Esophagus muscularis mucosa (tissue), 4 donors: ENCODE results near the gene CGB1. TPM values are rescaled to one million over a fixed set of nuclear protein-coding genes. Genes with fewer than 3 reads are reported as not detected.
A peak's percentile ranks its signal among the peaks of the same experiment; 100 is the strongest.
"Not testable (repeated sequence)": the region's sequence is repeated elsewhere in the genome, so short reads cannot be mapped to it uniquely, and the experiment has no call there.

ENCODE experiments used
- DNase-seq: peaks from one replicate; pipeline ENCODE4 v3.0.0-alpha.2; 2017; ENCODE audit errors: extremely low spot score
- H3K27ac ChIP-seq, 4 donors: fragments of 200-600 bp; sonication (generic); replicated peaks in 1 of 4; 1 replicate in 3 of 4; 2 replicates in 1 of 4; pipeline ENCODE4 v1.5.1; 2016 to 2019; ENCODE audit warnings: mild to moderate bottlenecking in 1 of 4
- H3K27me3 ChIP-seq, 4 donors: fragments of 200-600 bp; sonication (generic); one replicate each; pipeline versions ENCODE4 v1.5.1 to v1.6.0; 2016 to 2019
- H3K36me3 ChIP-seq, 4 donors: fragments of 200-600 bp; sonication (generic); one replicate each; pipeline ENCODE4 v1.5.1; 2016 to 2019
- H3K4me1 ChIP-seq, 4 donors: fragments of 200-600 bp; sonication (generic); one replicate each; pipeline ENCODE4 v1.5.1; 2016 to 2019
- H3K4me3 ChIP-seq, 4 donors: fragments of 200-600 bp; sonication (generic); 1 replicate in 2 of 4; 2 replicates in 2 of 4; pipeline ENCODE4 v1.5.1; 2016 to 2019; ENCODE audit warnings: mild to moderate bottlenecking in 4 of 4, moderate library complexity in 1 of 4
- H3K9me3 ChIP-seq, 4 donors: fragments of 200-600 bp; sonication (generic); 1 replicate in 3 of 4; 2 replicates in 1 of 4; pipeline ENCODE4 v1.5.1; 2016 to 2019
- EP300 ChIP-seq: sonication (generic); formaldehyde crosslinking; IDR thresholded peaks from one replicate; pipeline ENCODE4 v1.6.1; 2017; ENCODE audit warnings: antibody characterized with exemption
- POLR2A ChIP-seq: fragments of 450-650 bp; IDR thresholded peaks from one replicate; pipeline ENCODE4 v1.6.1; 2017; ENCODE audit warnings: antibody characterized with exemption, moderate library complexity, mild to moderate bottlenecking, low read depth
- POLR2AphosphoS5 ChIP-seq, 2 donors: sonication (generic); formaldehyde crosslinking; IDR thresholded peaks; one replicate each; pipeline ENCODE4 v1.6.1; 2017; ENCODE audit warnings: antibody characterized with exemption in 2 of 2
- WGBS: methylation state at CpG from one replicate; pipeline ENCODE4 v1.1.5; 2018; 5-methylcytosine and 5-hydroxymethylcytosine counted together
- intact Hi-C: fragments of 100-400 bp; cut with DNase I; formaldehyde crosslinking; loops from one replicate; pipeline ENCODE4 v1.15.1; 2023
- total RNA-seq, 4 donors: library from RNA; depleted of rRNA; stranded (reverse); fragments of >200 nt; gene quantifications; one replicate each; pipeline versions ENCODE4 v1.1.0 to v1.2.1, GENCODE V29; 2016
- TF ChIP-seq, protein P1 (sequence below), 3 experiments: fragments of 200-600 bp in 2 of 3; fragments of 450-650 bp in 1 of 3; sonication (generic) in 2 of 3; IDR thresholded peaks; one replicate each; pipeline ENCODE4 v1.5.1; 2017 to 2019; ENCODE audit warnings: antibody characterized with exemption in 3 of 3, mild to moderate bottlenecking in 2 of 3, moderate library complexity in 1 of 3

Gene CGB1
- total RNA-seq, 4 donors from 2014 or later, result not detected

GRCh38 chr19:49056101-49056901 is 19.6 kb upstream of the CGB1 start:
- DNase-seq, result no peak
- H3K4me1 ChIP-seq, result peaks cover 16 to 27% (median 25%) of the 10 kb centered on the region in 4 donors
- H3K36me3 ChIP-seq, result no peaks in the 10 kb centered on the region
- no peaks in the 10 kb centered on the region for H3K9me3 ChIP-seq
- H3K27me3 ChIP-seq, result peaks cover 0 to 36% (median 9%) of the 10 kb centered on the region in 4 donors
- H3K4me3 ChIP-seq, result peak overlapping the region; percentile 53 to 63 (median 60)
- WGBS, result 3% methylated on average over 5 of the region's 63 CpGs
- H3K27ac ChIP-seq, result no peak overlapping the region
- intact Hi-C loops, result no loop called here
- TF ChIP-seq POLR2A, result no peak
- TF ChIP-seq, protein P1, sequence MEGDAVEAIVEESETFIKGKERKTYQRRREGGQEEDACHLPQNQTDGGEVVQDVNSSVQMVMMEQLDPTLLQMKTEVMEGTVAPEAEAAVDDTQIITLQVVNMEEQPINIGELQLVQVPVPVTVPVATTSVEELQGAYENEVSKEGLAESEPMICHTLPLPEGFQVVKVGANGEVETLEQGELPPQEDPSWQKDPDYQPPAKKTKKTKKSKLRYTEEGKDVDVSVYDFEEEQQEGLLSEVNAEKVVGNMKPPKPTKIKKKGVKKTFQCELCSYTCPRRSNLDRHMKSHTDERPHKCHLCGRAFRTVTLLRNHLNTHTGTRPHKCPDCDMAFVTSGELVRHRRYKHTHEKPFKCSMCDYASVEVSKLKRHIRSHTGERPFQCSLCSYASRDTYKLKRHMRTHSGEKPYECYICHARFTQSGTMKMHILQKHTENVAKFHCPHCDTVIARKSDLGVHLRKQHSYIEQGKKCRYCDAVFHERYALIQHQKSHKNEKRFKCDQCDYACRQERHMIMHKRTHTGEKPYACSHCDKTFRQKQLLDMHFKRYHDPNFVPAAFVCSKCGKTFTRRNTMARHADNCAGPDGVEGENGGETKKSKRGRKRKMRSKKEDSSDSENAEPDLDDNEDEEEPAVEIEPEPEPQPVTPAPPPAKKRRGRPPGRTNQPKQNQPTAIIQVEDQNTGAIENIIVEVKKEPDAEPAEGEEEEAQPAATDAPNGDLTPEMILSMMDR (IDR thresholded peaks at IDR 0.05), result peak; percentile 36 to 41 (median 39)
- peak in 1 of 2 donors; percentile 27 for TF ChIP-seq POLR2AphosphoS5 (IDR thresholded peaks at IDR 0.05)
- no peak for TF ChIP-seq EP300

DNA sequence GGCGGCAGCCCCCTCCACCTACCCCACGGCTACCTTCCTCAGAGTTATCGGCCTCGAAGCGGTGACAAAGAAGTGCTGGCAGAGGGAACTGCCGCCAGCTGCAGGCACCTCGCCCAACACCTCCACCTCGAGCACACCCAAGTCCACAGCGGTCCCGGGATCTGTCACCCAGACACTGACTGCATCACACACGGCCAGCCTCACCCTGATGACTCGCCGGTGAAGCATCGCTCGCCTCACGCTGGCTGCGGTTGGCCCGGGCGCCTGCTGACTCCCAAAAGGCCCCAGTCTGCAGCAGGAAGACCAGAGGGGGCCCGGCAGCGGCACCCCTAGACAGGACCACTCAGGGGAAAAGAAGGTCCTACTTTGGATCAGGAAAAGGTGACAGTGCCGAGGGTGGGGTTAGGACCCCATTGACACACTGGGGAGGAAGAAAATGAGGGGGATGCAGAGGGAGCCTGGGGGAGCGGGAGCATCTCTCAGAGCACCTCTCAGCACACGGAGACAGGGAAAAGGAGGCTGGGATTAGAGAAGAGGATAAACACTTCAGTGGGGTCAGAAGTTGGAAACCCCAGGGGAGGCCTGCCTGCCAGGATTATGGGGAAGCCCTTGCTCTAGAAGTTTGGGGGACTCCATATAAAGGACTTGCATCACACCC is 13.8 kb upstream of the CGB1 start:
- H3K4me1 ChIP-seq, H3K9me3 ChIP-seq, H3K27me3 ChIP-seq, DNase-seq, intact Hi-C loops, H3K36me3 ChIP-seq, H3K27ac ChIP-seq, H3K4me3 ChIP-seq: not testable (repeated sequence)
- 85% methylated on average over 7 of the region's 24 CpGs for WGBS

DNA sequence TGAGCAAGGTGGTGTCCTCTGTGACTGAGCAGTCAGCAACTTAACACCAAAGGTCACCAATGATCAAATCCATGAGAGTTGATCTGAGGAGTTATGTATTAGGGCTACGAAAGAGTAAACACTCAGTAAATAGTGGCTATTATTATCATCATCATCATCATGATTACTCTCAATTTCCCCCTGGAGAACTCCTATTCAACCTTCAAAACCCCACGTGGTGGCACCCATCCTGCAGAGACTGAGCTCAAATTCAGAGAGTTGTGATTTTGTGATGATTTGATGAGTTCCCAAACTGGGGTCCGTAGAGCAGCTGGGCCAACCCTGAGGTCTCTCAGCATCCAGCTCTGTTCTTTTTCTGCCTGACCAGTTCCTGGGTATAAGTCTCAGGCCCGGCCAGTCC is 13.1 kb upstream of the CGB1 start:
- intact Hi-C loops, H3K9me3 ChIP-seq, H3K4me1 ChIP-seq, H3K36me3 ChIP-seq, H3K27me3 ChIP-seq, H3K4me3 ChIP-seq, DNase-seq, H3K27ac ChIP-seq: not testable (repeated sequence)
- WGBS, result 62% methylated on average over 3 of the region's 4 CpGs

DNA sequence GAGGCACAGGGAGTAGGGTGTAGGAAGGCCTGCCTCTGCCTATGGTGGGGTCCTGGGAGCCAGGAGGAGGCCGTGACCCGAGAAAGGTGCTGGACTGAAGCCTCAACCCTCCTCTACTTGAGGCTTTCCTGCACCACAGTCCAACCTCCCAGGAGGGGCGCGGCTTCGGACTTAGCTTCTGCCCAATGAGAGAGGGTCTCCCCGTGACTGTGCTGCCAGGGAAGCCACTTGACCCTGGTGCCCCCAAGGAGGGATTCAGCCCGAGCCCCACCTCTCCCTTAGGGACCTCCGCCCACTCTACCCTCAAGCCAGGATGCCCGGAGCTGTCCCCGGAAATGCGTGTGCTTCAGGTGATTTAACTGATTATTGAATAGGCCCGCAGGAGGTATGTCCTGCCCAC is 12.3 kb upstream of the CGB1 start, which contains the start of gene CGB8:
CGB8 (minus strand) TSS at position 101 of the 400 bp plus-strand sequence. CDS start 372 bp downstream, outside the sequence.
- DNase-seq, H3K27me3 ChIP-seq, H3K36me3 ChIP-seq, H3K4me1 ChIP-seq, H3K4me3 ChIP-seq, intact Hi-C loops, H3K27ac ChIP-seq, H3K9me3 ChIP-seq: not testable (repeated sequence)
- 70% methylated on average over 4 of the region's 12 CpGs for WGBS

GRCh38 chr19:49043548-49043947 is 6.9 kb upstream of the CGB1 start, which contains the start of gene CGB5:
CGB5 (plus strand) TSS chr19:49043848; CDS start chr19:49044210, 362 bp downstream.
- H3K9me3 ChIP-seq, H3K4me3 ChIP-seq, H3K27ac ChIP-seq, intact Hi-C loops, DNase-seq, H3K4me1 ChIP-seq, H3K36me3 ChIP-seq, H3K27me3 ChIP-seq: not testable (repeated sequence)
- WGBS, result 79% methylated on average over 12 of the region's 15 CpGs

GRCh38 chr19:49042666-49043065 is 6.0 kb upstream of the CGB1 start:
- H3K4me1 ChIP-seq, intact Hi-C loops, H3K27me3 ChIP-seq, DNase-seq, H3K36me3 ChIP-seq, H3K9me3 ChIP-seq, H3K27ac ChIP-seq, H3K4me3 ChIP-seq: not testable (repeated sequence)
- 67% methylated on average over 1 of the region's 4 CpGs for WGBS

DNA sequence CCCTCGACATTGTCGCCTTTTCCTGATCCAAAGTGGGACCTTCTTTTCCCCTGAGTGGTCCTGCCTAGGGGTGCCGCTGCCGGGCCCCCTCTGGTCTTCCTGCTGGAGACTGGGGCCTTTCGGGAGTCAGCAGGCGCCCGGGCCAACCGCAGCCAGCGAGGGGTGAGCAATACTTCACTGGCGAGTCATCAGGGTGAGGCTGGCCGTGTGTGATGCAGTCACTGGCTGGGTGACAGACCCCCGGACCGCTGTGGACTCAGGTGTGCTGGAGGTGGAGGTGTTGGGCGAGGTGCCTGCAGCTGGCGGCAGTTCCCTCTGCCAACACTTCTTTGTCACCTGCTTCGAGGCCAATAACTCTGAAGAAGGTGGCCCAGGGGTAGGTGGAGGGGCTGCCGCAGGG is 5.5 kb upstream of the CGB1 start:
- H3K9me3 ChIP-seq, result no peaks in the 10 kb centered on the region
- TF ChIP-seq EP300 (no peak), POLR2AphosphoS5 (IDR thresholded peaks at IDR 0.05) (no peak), POLR2A (no peak)
- TF ChIP-seq, protein P1 (IDR thresholded peaks at IDR 0.05), result no peak
- no peak overlapping the region for H3K4me3 ChIP-seq
- H3K36me3 ChIP-seq, result no peaks in the 10 kb centered on the region
- DNase-seq, result no peak
- WGBS, result 80% methylated on average over 15 of the region's 17 CpGs
- intact Hi-C loops, result no loop called here
- H3K4me1 ChIP-seq, result no peaks in the 10 kb centered on the region
- H3K27ac ChIP-seq, result no peak overlapping the region
- H3K27me3 ChIP-seq, result no peaks in the 10 kb centered on the region

DNA sequence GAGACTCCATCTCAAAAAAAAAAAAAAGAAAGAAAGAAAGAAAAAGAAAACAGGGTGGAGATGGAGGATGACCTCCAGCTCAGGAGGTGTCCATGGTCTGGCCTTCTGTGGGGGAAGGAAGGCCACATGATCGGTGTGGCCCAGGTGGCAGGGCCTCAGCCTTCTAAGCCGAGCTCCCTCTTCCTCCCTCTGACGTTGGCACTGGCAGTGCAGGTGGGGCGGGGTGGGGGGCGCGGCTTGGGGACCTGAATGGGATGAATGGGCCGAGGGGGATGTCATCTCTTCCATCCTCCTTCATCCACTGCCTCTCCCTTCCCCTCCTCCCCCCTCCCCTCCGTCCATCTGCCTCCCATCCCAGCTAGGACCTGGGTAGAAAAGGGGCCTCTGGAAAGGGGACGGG is 3.0 kb upstream of the CGB1 start:
- 81% methylated on average over 9 of the region's 9 CpGs for WGBS
- intact Hi-C loops, H3K4me3 ChIP-seq, H3K27me3 ChIP-seq, H3K4me1 ChIP-seq, H3K9me3 ChIP-seq, H3K27ac ChIP-seq, DNase-seq, H3K36me3 ChIP-seq: not testable (repeated sequence)

- intact Hi-C loops, H3K36me3 ChIP-seq, H3K4me1 ChIP-seq, H3K4me3 ChIP-seq, H3K9me3 ChIP-seq, H3K27me3 ChIP-seq, H3K27ac ChIP-seq, DNase-seq: not testable (repeated sequence)
- WGBS, result 85% methylated on average over 14 of the region's 26 CpGs
Measured at GRCh38 chr19:49038557-49039276, 2.0 kb upstream of the CGB1 start.
